ENCODE measurements around the gene ITGA3.
"Not testable (repeated sequence)": the region's sequence is repeated elsewhere in the genome, so short reads cannot be mapped to it uniquely, and the experiment has no call there.

Gene ITGA3

DNA sequence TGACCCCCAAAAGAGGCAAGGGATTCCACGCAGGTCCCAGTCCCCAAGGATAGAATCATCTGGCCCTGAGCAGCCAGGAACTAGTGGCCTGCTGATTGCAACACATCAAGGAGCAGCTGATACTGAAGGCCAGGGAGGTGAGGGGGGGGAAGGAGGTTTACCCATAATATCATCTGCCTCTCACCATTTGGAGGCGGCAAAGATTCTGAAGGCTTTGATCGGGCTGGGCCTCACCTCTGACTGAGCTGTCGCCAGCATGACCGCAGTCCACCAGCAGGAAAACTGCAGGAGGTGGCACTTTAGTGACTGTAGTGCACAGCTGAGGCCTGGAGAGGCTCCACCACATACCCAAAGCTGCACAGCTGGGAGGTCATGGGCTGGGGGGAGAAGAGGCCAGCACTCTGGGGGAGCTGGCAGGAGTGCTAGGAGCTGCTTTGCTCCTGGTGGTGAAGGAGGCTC is 20.5 kb upstream of the ITGA3 start:
- no peak for DNase-seq (ENCODE audit: low read depth)

- DNase-seq (ENCODE audit: low read depth): no peak
Measured at GRCh38 chr17:50035945-50036344, 20.0 kb upstream of the ITGA3 start.

GRCh38 chr17:50036455-50037261 is 19.3 kb upstream of the ITGA3 start:
- DNase-seq (ENCODE audit: low read depth): no peak

- DNase-seq (ENCODE audit: low read depth): no peak
Measured at GRCh38 chr17:50037321-50038107, 18.4 kb upstream of the ITGA3 start.

DNA sequence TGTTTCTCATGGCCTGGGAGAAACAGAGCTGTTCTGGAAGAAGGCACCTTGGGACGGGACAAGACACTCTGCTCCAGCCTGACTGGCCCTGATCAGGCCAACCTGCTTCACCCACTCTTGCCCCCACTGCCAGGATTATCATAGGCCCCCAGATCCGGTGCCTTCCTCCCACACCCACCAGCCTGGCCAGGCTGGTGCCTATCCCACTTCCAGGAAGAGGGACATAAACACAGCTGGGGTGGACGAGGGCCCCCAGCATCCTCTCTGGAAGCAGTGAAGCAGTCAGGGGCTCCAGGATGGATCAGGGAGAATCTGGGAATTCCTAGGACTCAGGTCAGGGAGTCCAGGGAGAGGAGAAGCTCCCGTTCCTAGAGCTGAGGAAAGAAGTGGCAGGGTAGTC is 16.9 kb upstream of the ITGA3 start:
- no peak for DNase-seq (ENCODE audit: low read depth)

DNA sequence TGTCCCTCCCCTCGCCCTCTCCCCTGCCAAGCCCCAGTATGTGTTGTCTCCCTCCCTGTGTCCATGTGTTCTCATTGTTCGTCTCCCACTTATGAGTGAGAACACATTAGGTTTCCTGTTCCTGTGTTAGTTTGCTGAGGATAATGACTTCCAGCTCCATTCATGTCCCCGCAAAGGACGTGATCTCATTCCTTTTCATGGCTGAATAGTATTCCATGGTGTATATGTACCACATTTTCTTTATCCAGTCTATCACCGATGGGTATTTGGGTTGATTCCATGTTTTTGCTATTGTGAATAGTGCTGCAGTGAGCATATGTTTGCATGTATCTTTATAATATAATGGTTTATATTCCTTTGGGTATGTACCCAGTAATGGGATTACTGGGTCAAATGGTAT is 15.4 kb upstream of the ITGA3 start:
- not testable (repeated sequence) for DNase-seq (ENCODE audit: low read depth)

- DNase-seq (ENCODE audit: low read depth): no peak
Measured at GRCh38 chr17:50042211-50042610, 13.7 kb upstream of the ITGA3 start.

- no peak for DNase-seq (ENCODE audit: low read depth)
Measured at GRCh38 chr17:50043290-50044148, 12.4 kb upstream of the ITGA3 start.

GRCh38 chr17:50044483-50044882 is 11.4 kb upstream of the ITGA3 start:
- no peak for DNase-seq (ENCODE audit: low read depth)

DNA sequence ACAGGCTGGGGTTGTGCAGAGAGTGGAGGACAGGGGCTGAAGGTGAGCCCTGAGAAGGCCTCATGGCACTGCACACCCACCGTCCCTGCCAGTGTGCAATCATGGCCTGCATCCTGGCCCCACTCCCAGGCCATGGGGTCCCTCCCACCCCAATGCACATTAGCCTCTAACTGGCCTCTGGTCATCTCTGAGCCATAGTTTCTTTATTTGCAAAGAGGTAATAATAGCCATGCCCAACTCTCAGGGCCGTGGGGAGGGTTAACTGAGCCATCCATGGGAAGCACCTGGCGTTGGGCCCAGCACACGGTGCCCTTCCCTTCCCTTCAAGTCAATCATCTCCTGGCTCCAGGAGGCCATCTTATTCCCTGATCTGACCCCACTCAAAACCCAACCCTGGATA is 10.8 kb upstream of the ITGA3 start:
- DNase-seq (ENCODE audit: low read depth): no peak

GRCh38 chr17:50046179-50046578 is 9.7 kb upstream of the ITGA3 start:
- no peak for DNase-seq (ENCODE audit: low read depth)

- DNase-seq (ENCODE audit: low read depth): no peak
Measured at GRCh38 chr17:50046667-50047066, 9.2 kb upstream of the ITGA3 start.

DNA sequence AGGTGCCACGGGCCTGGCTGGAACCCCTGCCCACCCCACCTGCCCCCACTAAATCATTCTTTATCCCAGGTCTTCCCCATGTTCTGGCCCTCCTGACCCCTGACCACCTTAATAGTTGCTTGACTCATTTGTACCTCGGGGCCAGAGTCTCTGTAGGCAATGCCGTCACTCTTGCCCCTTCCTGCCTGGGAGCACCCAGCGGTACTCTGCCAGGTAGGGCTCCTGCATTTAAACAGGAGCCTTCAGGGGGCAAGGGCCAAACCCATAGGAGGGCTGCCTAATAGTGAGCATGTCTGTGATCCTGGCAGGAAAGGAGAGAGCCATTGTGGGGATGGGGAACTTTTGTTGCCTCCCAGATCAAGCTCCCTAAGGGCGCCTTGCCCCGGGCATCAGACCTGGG is 8.8 kb upstream of the ITGA3 start:
- no peak for DNase-seq (ENCODE audit: low read depth)

DNA sequence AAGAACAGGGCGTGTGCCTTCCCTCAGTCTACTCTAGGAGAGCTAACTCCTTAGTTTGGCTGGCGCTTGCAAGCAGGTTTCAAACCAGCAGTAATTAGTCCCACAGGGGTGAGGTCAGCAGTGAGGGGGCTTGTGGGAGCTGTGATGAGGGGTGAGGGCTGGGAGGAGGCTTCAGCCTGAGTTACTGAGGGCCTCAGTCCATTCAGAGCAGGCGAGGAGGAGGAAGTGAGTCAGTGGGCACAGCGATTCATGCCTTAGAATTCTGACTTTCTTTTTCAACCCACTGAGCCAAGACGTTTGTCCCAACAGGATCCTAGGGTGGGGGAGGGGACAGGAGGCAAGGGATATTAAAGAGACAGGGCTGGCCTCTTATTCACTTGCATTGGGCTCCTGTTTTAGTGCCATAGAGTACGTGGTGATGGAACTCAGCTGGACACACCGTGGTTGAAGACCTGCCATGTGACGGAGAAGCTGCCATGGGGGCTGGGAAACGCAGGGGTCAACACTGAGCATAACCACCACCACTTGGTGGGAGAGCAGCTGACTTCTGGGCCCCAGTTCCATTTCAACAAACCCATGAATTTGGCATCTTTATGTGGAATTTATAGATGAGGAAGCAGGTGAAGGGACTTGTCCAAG is 8.3 kb upstream of the ITGA3 start:
- no peak for DNase-seq (ENCODE audit: low read depth)

GRCh38 chr17:50048146-50048720 is 7.7 kb upstream of the ITGA3 start:
- DNase-seq (ENCODE audit: low read depth): no peak

GRCh38 chr17:50048988-50049387 is 6.9 kb upstream of the ITGA3 start:
- no peak for DNase-seq (ENCODE audit: low read depth)

DNA sequence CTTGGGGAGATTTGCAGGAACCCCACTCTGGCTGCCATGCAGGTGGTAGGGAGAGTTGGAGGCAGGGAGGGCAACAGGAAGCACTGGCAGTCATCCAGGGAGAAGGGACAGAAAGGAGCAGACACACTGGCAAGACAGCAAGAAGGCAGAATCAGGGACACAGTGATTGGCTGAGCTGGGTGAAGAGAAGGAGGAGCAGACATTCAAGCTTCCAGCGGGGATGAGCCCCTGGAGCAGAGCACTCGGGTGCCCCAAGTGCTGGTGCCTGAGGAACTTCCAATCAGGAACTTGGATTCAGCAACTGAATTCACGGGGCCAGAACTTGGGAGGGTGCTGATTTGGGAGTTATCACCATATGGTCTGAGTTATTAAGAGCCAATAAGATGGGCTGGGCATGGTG is 6.3 kb upstream of the ITGA3 start:
- DNase-seq (ENCODE audit: low read depth): no peak

- DNase-seq (ENCODE audit: low read depth): no peak
Measured at GRCh38 chr17:50050431-50051032, 5.4 kb upstream of the ITGA3 start.

DNA sequence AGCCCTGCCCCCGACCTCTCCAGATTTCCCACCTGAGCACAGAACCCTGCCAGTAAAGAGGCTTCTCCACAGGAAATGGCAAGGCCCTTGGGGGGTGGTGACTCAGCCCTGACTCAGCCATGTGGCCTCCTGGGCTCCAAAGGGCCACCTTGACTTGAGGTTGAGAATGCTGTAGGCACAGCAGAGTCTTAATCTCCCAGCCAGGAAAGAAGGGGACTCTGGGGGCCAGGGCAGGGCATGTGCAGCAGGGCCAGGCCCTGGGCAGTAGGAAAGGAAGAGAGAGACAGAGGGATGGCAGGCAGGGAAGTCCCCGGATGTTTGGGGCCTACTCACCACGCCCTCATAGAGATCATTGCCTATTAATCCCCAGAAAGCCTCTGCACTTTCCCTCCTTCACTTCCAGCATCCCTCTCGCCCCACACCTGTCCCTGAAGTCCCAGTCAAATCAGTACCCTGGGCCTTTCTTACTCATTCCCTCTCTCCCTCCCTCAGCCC is 4.8 kb upstream of the ITGA3 start:
- no peak for DNase-seq (ENCODE audit: low read depth)

DNA sequence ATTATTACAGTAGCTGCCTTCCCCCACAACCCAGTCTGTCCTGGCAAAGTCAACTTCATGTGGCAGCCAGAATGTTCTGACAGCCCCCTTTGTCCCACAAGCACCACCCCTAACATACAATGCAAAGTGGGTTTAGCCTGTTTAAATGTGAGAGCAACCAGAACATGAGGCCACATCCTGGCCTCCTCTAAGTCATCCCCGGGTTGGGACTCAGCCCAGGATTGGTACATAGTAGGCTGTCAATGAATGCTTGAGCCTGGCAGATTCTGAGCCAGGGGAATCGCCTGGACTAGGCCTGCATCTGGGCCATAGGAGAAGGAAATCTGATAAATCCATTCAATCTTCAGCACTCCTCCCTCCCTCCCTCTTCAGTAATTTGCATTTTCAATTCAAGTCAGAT is 4.3 kb upstream of the ITGA3 start:
- no peak for DNase-seq (ENCODE audit: low read depth)

GRCh38 chr17:50052241-50052796 is 3.6 kb upstream of the ITGA3 start:
- DNase-seq (ENCODE audit: low read depth): no peak
